22Rv1 (cell line): ENCODE results near the gene MBP.

Experiments used
- ZFX ChIP-seq: fragments of 450-650 bp; IDR thresholded peaks from 2 replicates; pipeline ENCODE4 v1.6.1; 2017; ENCODE audit warnings: antibody characterized with exemption, borderline replicate concordance
- TF ChIP-seq, protein P1 (sequence below): fragments of 450-650 bp; IDR thresholded peaks from 2 replicates; pipeline ENCODE4 v1.5.1; 2017; ENCODE audit warnings: mild to moderate bottlenecking

GRCh38 chr18:76962851-76963250, 169.7 kb downstream of the MBP start:
- TF ChIP-seq, protein P1, sequence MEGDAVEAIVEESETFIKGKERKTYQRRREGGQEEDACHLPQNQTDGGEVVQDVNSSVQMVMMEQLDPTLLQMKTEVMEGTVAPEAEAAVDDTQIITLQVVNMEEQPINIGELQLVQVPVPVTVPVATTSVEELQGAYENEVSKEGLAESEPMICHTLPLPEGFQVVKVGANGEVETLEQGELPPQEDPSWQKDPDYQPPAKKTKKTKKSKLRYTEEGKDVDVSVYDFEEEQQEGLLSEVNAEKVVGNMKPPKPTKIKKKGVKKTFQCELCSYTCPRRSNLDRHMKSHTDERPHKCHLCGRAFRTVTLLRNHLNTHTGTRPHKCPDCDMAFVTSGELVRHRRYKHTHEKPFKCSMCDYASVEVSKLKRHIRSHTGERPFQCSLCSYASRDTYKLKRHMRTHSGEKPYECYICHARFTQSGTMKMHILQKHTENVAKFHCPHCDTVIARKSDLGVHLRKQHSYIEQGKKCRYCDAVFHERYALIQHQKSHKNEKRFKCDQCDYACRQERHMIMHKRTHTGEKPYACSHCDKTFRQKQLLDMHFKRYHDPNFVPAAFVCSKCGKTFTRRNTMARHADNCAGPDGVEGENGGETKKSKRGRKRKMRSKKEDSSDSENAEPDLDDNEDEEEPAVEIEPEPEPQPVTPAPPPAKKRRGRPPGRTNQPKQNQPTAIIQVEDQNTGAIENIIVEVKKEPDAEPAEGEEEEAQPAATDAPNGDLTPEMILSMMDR, result no peak
- TF ChIP-seq ZFX, result no peak
